ENCODE measurements around the gene ZXDC. TPM values are rescaled to one million over a fixed set of nuclear protein-coding genes. Genes with fewer than 3 reads are reported as not detected.

Gene ZXDC
- total RNA-seq, 1 donor from 2014 or later = 31.8 TPM

DNA sequence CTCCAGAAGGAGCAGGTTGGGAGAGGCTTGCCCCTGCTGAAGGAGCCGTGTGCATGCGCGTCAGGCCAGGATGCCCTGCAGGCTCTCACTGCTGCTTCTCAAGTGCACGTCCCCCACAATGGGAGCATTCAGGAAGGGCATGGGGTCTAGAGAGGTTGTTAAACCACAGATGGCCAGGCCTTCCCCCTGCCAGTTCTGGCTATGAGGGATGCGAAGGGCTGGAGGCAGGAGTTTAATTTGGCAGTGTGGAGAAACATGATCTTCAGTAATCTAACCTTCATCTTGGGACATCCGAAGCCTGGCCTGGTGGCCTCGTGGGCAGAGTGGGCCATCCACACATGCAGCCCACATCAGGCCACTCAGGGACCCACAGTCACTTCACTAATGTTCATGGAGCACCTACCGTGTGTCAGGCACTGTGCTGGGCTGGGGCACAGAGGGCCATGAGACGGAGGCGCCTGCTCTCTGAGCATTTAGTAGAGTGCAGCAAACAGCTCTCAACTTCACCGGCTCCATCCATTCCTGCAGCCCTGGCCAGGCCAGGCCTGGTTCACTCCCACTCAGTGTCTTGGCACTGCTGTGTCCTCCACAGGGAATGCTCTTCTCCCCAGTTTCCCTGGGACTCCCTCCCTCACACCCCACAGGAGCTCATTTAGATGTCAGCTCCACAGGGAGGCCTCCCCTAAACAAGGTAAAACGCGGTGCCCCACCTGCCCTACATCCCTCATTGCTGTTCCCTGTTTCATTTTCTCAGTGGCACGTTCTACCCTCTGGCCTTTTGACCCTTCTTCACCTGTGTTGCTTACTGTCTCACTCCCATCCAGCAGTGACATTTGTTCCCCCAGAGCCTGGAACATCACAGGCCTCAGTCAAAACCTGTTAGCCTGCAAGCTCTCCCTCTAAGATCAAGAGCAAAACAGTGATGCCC is 77.0 kb downstream of the ZXDC start:
- H3K36me3 Mint-ChIP-seq (ENCODE audit: unreplicated experiment) = no peaks in the 10 kb centered on the region
- peaks cover 37% of the 10 kb centered on the region for H3K27me3 Mint-ChIP-seq (ENCODE audit: unreplicated experiment)
- H3K4me3 Mint-ChIP-seq (ENCODE audit: unreplicated experiment) = no peak overlapping the region

DNA sequence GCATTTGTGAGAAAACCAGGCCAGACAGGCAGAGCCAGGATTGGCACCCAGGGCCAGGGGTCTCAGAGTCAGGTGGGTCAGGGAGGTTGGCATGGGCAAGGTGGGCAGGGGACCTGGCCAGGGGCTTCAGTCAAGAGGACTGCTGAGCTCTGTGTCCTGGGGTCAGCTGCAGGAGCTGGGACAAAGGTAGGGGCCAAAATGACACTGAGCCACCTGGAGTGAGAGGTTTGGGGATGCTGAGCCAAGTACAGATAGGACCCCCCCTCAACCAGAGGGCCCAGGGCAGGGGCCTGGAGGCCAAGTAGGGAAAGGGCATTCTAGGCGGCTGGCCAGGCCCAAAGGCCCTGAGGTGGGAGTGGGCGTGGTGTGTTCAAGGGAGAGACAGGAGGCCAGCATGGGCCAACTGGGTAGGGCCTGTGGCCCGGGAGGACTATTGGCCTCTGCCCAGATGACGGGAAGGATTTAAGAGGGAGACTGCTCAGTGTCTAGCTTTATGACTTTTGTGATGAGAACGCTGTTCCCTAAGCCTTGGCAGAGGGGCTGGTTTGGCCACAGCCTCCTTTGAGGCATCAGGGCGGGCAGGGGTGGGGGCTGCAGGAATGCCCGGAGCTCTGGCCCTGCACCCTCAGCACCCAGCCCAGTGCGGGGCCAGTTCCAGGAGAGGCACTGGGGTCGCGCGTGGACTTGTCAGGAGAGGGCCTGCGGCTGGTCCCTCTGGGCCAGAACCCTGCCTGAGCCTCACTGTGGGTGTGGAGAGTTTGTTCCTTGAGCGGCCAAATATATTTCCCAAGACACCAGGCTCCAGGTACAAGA is 77.9 kb downstream of the ZXDC start:
- H3K4me1 Mint-ChIP-seq (ENCODE audit: unreplicated experiment) = no peaks in the 10 kb centered on the region
- no peak overlapping the region for H3K4me3 Mint-ChIP-seq (ENCODE audit: unreplicated experiment)
- H3K36me3 Mint-ChIP-seq (ENCODE audit: unreplicated experiment) = no peaks in the 10 kb centered on the region
- H3K27ac Mint-ChIP-seq (ENCODE audit: unreplicated experiment) = no peak overlapping the region
- no peaks in the 10 kb centered on the region for H3K9me3 Mint-ChIP-seq (ENCODE audit: unreplicated experiment)
- TF ChIP-seq, protein P1, sequence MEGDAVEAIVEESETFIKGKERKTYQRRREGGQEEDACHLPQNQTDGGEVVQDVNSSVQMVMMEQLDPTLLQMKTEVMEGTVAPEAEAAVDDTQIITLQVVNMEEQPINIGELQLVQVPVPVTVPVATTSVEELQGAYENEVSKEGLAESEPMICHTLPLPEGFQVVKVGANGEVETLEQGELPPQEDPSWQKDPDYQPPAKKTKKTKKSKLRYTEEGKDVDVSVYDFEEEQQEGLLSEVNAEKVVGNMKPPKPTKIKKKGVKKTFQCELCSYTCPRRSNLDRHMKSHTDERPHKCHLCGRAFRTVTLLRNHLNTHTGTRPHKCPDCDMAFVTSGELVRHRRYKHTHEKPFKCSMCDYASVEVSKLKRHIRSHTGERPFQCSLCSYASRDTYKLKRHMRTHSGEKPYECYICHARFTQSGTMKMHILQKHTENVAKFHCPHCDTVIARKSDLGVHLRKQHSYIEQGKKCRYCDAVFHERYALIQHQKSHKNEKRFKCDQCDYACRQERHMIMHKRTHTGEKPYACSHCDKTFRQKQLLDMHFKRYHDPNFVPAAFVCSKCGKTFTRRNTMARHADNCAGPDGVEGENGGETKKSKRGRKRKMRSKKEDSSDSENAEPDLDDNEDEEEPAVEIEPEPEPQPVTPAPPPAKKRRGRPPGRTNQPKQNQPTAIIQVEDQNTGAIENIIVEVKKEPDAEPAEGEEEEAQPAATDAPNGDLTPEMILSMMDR (IDR thresholded peaks at IDR 0.05) = no peak
- peaks cover 42% of the 10 kb centered on the region for H3K27me3 Mint-ChIP-seq (ENCODE audit: unreplicated experiment)
- no peak for DNase-seq (ENCODE audit: extremely low spot score, unreplicated experiment)

More for the DNA sequence above, 77.0 kb downstream of the ZXDC start:
- Mint-ChIP-seq H3K9me3 (ENCODE audit: unreplicated experiment) (no peaks in the 10 kb centered on the region), H3K4me1 (ENCODE audit: unreplicated experiment) (no peaks in the 10 kb centered on the region), H3K27ac (ENCODE audit: unreplicated experiment) (no peak overlapping the region)
- no peak for DNase-seq (ENCODE audit: extremely low spot score, unreplicated experiment)
- TF ChIP-seq, protein P1 (IDR thresholded peaks at IDR 0.05) = no peak

DNA sequence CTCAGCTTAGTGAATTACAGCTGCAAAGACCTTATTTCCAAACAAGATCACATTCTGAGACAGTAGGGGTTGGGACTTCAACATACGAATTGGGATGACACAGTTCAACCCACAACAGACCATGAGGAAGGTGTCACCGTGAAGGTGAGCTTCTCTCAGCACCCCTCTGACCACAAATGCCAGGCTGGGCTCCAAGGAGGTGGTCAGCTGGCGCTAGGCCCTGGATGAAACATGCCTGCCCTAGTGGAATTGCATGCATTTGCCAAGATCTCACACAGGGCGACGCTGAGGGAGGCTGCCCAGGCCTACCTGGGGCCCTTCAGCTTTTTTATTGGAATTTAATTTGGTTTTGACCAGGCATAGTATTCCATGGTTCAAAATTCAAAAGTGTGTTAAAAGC is 79.2 kb downstream of the ZXDC start:
- Mint-ChIP-seq H3K27me3 (ENCODE audit: unreplicated experiment) (peaks cover 45% of the 10 kb centered on the region), H3K27ac (ENCODE audit: unreplicated experiment) (no peak overlapping the region), H3K4me1 (ENCODE audit: unreplicated experiment) (no peaks in the 10 kb centered on the region), H3K9me3 (ENCODE audit: unreplicated experiment) (no peaks in the 10 kb centered on the region), H3K36me3 (ENCODE audit: unreplicated experiment) (no peaks in the 10 kb centered on the region), H3K4me3 (ENCODE audit: unreplicated experiment) (no peak overlapping the region)
- DNase-seq (ENCODE audit: extremely low spot score, unreplicated experiment) = no peak
- TF ChIP-seq, protein P1 (IDR thresholded peaks at IDR 0.05) = no peak

DNA sequence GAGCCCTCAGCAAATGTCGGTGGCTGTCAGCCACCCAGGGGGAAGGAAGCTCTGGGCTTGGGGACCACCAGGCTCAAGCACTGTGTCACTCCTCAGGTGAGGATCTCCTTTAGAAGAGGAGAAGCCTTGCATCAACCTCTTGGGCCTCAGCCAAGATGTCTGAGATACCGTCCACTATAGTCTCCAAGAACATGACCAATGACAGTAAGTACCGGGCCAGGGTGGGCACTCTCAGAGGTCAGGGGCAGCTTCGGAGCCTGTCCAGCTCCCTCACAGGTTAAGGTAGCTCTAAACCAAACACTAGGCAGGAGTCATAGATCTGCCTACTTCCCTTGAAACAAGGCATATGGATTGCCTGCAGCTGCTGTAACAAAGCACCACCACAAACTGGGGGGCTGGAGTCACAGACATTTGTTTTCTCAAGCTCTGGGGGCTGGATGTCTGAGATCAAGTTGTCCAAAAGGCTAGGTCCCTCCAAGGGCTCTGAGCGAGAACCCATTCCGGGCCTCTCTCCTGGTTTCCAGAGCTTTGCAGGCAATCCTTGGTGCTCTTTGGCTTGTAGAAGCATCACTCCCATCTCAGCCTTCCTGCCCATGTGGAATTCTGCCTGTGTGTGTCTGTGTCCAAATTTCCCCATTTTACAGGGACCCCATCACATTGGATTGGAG is 79.7 kb downstream of the ZXDC start:
- Mint-ChIP-seq H3K4me3 (ENCODE audit: unreplicated experiment) (no peak overlapping the region), H3K27me3 (ENCODE audit: unreplicated experiment) (peaks cover 48% of the 10 kb centered on the region), H3K36me3 (ENCODE audit: unreplicated experiment) (no peaks in the 10 kb centered on the region), H3K27ac (ENCODE audit: unreplicated experiment) (no peak overlapping the region), H3K4me1 (ENCODE audit: unreplicated experiment) (no peaks in the 10 kb centered on the region), H3K9me3 (ENCODE audit: unreplicated experiment) (no peaks in the 10 kb centered on the region)
- TF ChIP-seq, protein P1 (IDR thresholded peaks at IDR 0.05) = no peak
- DNase-seq (ENCODE audit: extremely low spot score, unreplicated experiment) = no peak

All from osteocyte (in vitro differentiated cells).